ENCODE measurements around the gene RPP40.

- TF ChIP-seq CEBPB (IDR thresholded peaks at IDR 0.05) (no peak), REST (IDR thresholded peaks at IDR 0.05; ENCODE audit: low read depth) (no peak), TAF1 (IDR thresholded peaks at IDR 0.05; ENCODE audit: low read depth) (no peak), USF1 (IDR thresholded peaks at IDR 0.05) (no peak), EGR1 (IDR thresholded peaks at IDR 0.05) (no peak), MAX (IDR thresholded peaks at IDR 0.05) (no peak), TCF12 (IDR thresholded peaks at IDR 0.05; ENCODE audit: low read depth) (no peak), YY1 (IDR thresholded peaks at IDR 0.05; ENCODE audit: low read depth) (no peak), TEAD4 (IDR thresholded peaks at IDR 0.05) (no peak), EP300 (IDR thresholded peaks at IDR 0.05; ENCODE audit: borderline replicate concordance) (no peak), NFIC (IDR thresholded peaks at IDR 0.05) (no peak), FOXM1 (IDR thresholded peaks at IDR 0.05; ENCODE audit: borderline replicate concordance, low read depth) (no peak)
Observed at GRCh38 chr6:4950076-4950475, 53.8 kb downstream of the RPP40 start.

All from Ishikawa (cell line).